Naive B cell (primary cell): Measurements from ENCODE around the gene TTC33. TPM values are rescaled to one million over a fixed set of nuclear protein-coding genes. Genes with fewer than 3 reads are reported as not detected.
A peak's percentile ranks its signal among the peaks of the same experiment; 100 is the strongest.

Experiments
- ATAC-seq, 2 donors: fragments of 150-1000 bp; cut with Tn5 transposase; 2 replicates each; pipeline ENCODE4 v1.10.0; 2021; ENCODE audit warnings: low read depth in 2 of 2, mild to moderate bottlenecking in 2 of 2, moderate library complexity in 2 of 2
- DNase-seq: peaks from one replicate; pipeline ENCODE4 v3.0.0; 2022
- H3K27ac Mint-ChIP-seq, 6 donors: one replicate each; pipeline ENCODE4 v1.8.0; 2020 to 2022; ENCODE audit warnings: mild to moderate bottlenecking in 6 of 6, mixed read lengths in 6 of 6, moderate library complexity in 5 of 6, inconsistent platforms in 2 of 6
- H3K27me3 Mint-ChIP-seq, 3 donors: one replicate each; pipeline ENCODE4 v1.8.0; 2021 to 2022; ENCODE audit warnings: mixed read lengths in 3 of 3, mild to moderate bottlenecking in 1 of 3
- H3K36me3 Mint-ChIP-seq, 2 donors: one replicate each; pipeline ENCODE4 v1.8.0; 2020 to 2022; ENCODE audit warnings: mixed read lengths in 2 of 2, inconsistent platforms in 1 of 2, mild to moderate bottlenecking in 1 of 2
- H3K4me1 Mint-ChIP-seq, 3 donors: one replicate each; pipeline ENCODE4 v1.8.0; 2020 to 2022; ENCODE audit warnings: mixed read lengths in 3 of 3, inconsistent platforms in 1 of 3, mild to moderate bottlenecking in 1 of 3, moderate library complexity in 1 of 3
- H3K4me3 Mint-ChIP-seq, 8 donors: one replicate each; pipeline ENCODE4 v1.8.0; 2020 to 2022; ENCODE audit warnings: mild to moderate bottlenecking in 8 of 8, mixed read lengths in 8 of 8, moderate library complexity in 8 of 8, inconsistent platforms in 2 of 8
- H3K9me3 Mint-ChIP-seq, 7 donors: one replicate each; pipeline ENCODE4 v1.8.0; 2020 to 2022; ENCODE audit warnings: mixed read lengths in 7 of 7, mild to moderate bottlenecking in 5 of 7, inconsistent platforms in 2 of 7, moderate library complexity in 1 of 7
- polyA plus RNA-seq, 6 donors: library from polyadenylated mRNA; unstranded; fragments of 300-500 nt; fragmentation: Illumina TruSeq; gene quantifications; one replicate each; pipeline ENCODE4 v1.2.3, GENCODE V29; 2021; ENCODE audit warnings: low read depth in 6 of 6

The TTC33 gene
- polyA plus RNA-seq, 6 donors from 2014 or later = 14.6 to 21.6 (median 18.9) TPM

DNA sequence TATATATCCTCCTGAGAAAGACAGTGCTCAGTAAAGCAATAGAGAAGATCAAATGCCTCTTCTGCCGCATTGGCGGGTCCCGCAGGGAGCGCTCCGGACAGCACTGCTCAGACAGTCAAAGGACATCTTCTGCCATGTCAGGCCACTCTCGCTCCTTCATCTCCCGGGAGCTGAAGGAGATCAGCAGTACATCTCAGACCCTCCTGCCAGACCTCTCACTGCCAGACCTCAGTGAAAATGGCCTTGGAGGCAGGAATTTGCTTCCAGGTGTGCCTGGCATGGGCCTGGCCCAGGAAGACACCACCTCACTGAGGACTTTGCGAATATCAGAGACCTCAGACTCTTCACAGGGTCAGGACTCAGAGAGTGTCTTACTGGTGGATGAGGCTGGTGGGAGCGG is 63.9 kb downstream of the TTC33 start:
- peak overlapping the region in 1 of 6 donors; percentile 26 for H3K27ac Mint-ChIP-seq
- H3K27me3 Mint-ChIP-seq = no peaks in the 10 kb centered on the region
- no peak overlapping the region for H3K4me3 Mint-ChIP-seq
- ATAC-seq (no peak), DNase-seq (no peak)
- H3K36me3 Mint-ChIP-seq = peaks cover 10 to 21% of the 10 kb centered on the region in 2 donors
- H3K9me3 Mint-ChIP-seq = peaks cover 0 to 3% (median 0%) of the 10 kb centered on the region in 7 donors
- H3K4me1 Mint-ChIP-seq = peaks cover 13 to 17% (median 15%) of the 10 kb centered on the region in 3 donors

DNA sequence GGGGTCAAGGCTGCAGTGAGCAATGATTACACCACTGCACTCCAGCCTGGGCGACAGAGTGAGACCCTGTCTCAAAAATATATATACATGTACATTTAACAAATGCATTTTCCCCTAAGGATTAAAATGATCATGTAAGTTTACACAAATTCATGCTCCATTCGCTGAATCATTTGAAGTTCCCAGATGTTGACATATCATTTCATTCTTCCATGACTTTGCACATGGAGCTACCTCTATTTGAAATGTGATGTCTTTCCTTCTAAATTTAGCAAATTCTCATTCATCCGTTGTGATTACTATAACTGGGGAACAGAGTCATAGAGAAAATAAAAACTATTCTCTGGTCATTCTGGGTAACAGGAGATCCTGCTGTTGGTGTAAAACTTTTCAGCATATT is 65.5 kb downstream of the TTC33 start:
- Mint-ChIP-seq H3K9me3 (peaks cover 0 to 3% (median 0%) of the 10 kb centered on the region in 7 donors), H3K27me3 (no peaks in the 10 kb centered on the region), H3K4me3 (no peak overlapping the region), H3K36me3 (peaks cover 10 to 13% of the 10 kb centered on the region in 2 donors), H3K27ac (no peak overlapping the region), H3K4me1 (peaks cover 15 to 30% (median 16%) of the 10 kb centered on the region in 3 donors)
- no peak for ATAC-seq
- DNase-seq = no peak

DNA sequence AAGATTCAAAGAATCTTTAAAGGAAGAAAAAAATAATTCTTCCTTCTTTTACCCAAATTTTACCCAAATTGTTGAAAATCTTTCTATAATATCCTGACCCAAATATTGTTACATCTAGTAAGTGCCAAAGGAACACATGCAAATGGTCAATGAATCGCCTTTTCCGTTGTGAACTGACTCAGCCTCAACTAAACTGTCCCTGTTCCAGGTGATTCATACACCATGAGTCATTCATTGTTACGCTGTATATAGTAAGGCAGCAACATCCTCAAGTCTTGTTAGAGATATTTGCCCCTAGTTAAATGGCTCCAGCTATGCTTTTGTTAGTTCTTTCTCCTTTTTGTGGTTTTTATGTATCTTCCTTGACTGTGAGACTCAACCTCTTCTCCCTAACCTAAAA is 66.3 kb downstream of the TTC33 start:
- H3K27me3 Mint-ChIP-seq = no peaks in the 10 kb centered on the region
- DNase-seq (no peak), ATAC-seq (no peak)
- peaks cover 7 to 8% of the 10 kb centered on the region in 2 donors for H3K36me3 Mint-ChIP-seq
- H3K4me3 Mint-ChIP-seq = no peak overlapping the region
- peaks cover 0 to under 1% (median 0%) of the 10 kb centered on the region in 7 donors for H3K9me3 Mint-ChIP-seq
- H3K27ac Mint-ChIP-seq = no peak overlapping the region
- peaks cover 16 to 36% (median 18%) of the 10 kb centered on the region in 3 donors for H3K4me1 Mint-ChIP-seq

DNA sequence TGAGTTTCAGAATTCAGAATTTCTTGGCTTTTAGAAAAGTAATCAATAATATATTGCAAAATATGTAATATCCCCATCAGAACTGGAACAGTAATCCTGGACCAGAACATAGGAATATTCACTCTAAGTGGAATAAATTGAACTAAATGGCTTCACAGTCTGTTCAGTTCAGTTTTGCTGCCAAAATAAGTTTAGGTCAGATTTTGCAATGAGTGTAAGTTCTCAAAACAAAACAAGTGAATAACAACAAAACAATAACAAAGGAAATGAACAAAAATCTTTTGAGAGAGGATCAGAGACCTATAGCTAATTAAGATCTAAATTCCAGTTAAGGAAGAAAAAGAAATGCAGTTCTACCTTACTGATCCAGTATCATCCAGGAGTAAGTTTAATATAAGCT is 66.8 kb downstream of the TTC33 start:
- no peaks in the 10 kb centered on the region for H3K27me3 Mint-ChIP-seq
- no peak overlapping the region for H3K4me3 Mint-ChIP-seq
- DNase-seq (no peak), ATAC-seq (no peak)
- H3K4me1 Mint-ChIP-seq = peaks cover 18 to 41% (median 22%) of the 10 kb centered on the region in 3 donors
- H3K36me3 Mint-ChIP-seq = peaks cover 6 to 7% of the 10 kb centered on the region in 2 donors
- H3K27ac Mint-ChIP-seq = peak overlapping the region in 1 of 6 donors; percentile 53
- no peaks in the 10 kb centered on the region for H3K9me3 Mint-ChIP-seq

DNA sequence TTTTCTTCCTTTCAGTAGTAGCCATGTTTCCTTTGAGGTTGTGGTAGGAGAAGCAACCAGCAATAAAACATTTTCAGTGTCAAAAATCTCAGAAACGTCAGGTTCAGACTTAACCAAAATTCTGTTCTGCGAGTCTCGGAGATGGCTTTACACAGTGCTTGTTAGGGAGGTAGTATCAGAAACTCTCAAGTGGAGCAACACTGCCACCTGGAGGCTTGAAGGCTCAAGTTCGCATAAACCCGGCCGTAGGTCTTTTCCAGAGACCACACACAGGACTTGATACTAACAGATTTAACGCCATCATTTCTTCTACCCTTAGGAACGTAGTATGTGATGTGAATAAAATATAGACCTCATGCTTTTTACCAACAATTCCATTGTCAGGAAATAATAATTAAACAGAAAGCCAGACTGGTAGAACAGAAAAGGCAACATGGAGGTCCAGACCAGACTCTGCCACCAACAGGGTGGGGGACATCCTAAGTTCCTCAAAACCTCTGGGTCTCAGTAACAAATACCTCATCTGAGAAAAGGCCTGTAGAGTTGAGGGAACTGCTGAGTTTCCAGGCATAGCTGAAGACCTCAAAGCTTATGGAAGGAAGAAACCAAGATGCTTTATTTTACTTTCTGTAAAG is 67.5 kb downstream of the TTC33 start:
- H3K27ac Mint-ChIP-seq = peak overlapping the region; percentile 28 to 90 (median 72)
- peaks cover 26 to 44% (median 27%) of the 10 kb centered on the region in 3 donors for H3K4me1 Mint-ChIP-seq
- ATAC-seq = peak; percentile 83 to 88
- peak; percentile 76 for DNase-seq
- no peaks in the 10 kb centered on the region for H3K9me3 Mint-ChIP-seq
- H3K36me3 Mint-ChIP-seq = peaks cover 6 to 7% of the 10 kb centered on the region in 2 donors
- H3K4me3 Mint-ChIP-seq = peak overlapping the region in 1 of 8 donors; percentile 36
- H3K27me3 Mint-ChIP-seq = no peaks in the 10 kb centered on the region

DNA sequence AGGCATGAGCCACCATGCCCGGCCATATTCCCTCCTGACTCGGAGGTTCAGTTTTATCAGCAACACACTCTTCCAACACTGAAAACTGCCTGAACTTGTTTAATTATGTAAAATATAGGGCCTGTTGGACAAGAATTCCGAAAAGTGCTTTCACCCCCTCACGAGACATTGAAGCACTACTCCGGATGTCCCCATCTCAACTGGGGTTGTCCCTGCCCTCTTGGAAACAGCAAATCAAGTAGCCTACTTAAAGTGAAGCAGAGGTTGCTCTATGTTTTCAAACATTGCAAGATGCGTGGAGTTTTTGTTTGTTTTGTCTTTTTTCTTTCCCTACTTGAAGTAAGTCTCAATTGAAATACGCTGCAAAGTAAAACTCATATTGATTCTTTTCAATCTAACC is 68.4 kb downstream of the TTC33 start:
- DNase-seq (no peak), ATAC-seq (no peak)
- H3K36me3 Mint-ChIP-seq = peaks cover 6 to 7% of the 10 kb centered on the region in 2 donors
- no peaks in the 10 kb centered on the region for H3K27me3 Mint-ChIP-seq
- H3K4me3 Mint-ChIP-seq = peak overlapping the region in 2 of 8 donors; percentile 21 to 44
- peaks cover 34 to 54% (median 36%) of the 10 kb centered on the region in 3 donors for H3K4me1 Mint-ChIP-seq
- no peaks in the 10 kb centered on the region for H3K9me3 Mint-ChIP-seq
- H3K27ac Mint-ChIP-seq = peak overlapping the region in 4 of 6 donors; percentile 53 to 90 (median 75)

DNA sequence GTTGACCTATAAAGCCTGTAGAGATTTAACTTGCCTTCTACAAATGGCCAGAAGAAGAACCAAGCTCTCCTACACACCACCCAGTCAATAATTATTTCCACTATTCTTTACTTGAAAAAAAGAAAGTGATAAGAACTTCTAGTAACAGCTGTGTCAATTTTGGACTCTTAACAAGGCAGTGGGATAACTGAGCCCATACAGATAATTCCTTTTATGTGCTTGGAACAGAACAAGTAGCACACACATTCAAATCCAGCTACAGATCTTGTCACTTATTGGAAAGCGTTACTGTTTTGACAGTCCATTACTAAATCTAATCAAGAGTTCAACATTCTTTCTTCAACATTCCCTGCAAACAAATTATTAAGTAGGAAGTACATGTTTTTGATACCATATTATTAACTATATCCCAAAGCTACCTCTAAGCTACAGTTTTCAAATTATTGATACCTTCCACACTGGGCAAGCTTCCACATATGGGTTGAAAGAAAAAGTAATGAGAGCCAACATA is 69.7 kb downstream of the TTC33 start:
- Mint-ChIP-seq H3K4me3 (no peak overlapping the region), H3K27me3 (no peaks in the 10 kb centered on the region), H3K27ac (peak overlapping the region in 4 of 6 donors; percentile 11 to 66 (median 38)), H3K36me3 (no peaks in the 10 kb centered on the region), H3K4me1 (peaks cover 46 to 63% (median 49%) of the 10 kb centered on the region in 3 donors), H3K9me3 (no peaks in the 10 kb centered on the region)
- ATAC-seq (no peak), DNase-seq (no peak)

DNA sequence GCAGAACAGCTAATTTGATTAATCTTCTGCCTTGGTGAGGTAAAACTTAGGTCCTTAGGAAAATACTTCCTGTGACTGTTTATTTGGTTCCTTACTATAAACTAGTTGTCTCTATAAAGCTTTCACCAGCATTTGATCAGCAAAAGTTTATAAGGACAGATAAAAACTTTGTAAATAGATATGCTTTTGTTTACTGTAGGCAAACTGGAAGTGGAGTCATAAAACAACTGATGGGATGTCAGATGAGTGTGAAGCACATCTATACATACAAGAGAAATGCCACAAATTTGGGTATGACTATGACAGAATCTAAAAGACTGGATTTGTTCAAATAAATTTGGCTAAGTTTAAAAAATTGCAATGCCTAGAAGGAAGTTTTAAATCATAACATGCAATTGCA is 70.6 kb downstream of the TTC33 start:
- Mint-ChIP-seq H3K27ac (peak overlapping the region in 1 of 6 donors; percentile 39), H3K36me3 (no peaks in the 10 kb centered on the region), H3K4me1 (peaks cover 51 to 71% (median 58%) of the 10 kb centered on the region in 3 donors), H3K9me3 (no peaks in the 10 kb centered on the region), H3K4me3 (no peak overlapping the region), H3K27me3 (no peaks in the 10 kb centered on the region)
- DNase-seq (no peak), ATAC-seq (no peak)

DNA sequence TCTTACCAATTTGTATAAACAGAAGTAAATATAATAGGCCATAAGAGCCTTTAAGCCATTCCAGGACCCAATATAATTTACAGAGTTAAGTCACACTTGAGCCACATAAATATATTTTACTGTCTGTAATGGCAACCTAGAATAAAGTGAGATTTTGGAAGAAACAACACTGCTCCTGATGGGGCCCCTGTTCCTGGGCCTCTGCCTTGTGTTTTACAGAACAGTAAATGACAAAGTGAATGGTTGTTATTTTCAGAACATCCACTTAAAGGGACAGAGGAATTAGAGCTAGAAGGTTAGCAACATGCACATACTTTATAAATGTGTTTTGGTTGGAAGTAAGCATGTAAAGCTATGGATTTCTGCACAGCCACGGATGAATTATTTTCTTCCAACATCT is 72.5 kb downstream of the TTC33 start:
- DNase-seq = no peak
- peak overlapping the region; percentile 33 to 96 (median 82) for H3K27ac Mint-ChIP-seq
- H3K4me1 Mint-ChIP-seq = peaks cover 67 to 75% (median 74%) of the 10 kb centered on the region in 3 donors
- no peaks in the 10 kb centered on the region for H3K27me3 Mint-ChIP-seq
- H3K36me3 Mint-ChIP-seq = no peaks in the 10 kb centered on the region
- no peaks in the 10 kb centered on the region for H3K9me3 Mint-ChIP-seq
- no peak for ATAC-seq
- peak overlapping the region in 7 of 8 donors; percentile 91 to 100 (median 99) for H3K4me3 Mint-ChIP-seq

DNA sequence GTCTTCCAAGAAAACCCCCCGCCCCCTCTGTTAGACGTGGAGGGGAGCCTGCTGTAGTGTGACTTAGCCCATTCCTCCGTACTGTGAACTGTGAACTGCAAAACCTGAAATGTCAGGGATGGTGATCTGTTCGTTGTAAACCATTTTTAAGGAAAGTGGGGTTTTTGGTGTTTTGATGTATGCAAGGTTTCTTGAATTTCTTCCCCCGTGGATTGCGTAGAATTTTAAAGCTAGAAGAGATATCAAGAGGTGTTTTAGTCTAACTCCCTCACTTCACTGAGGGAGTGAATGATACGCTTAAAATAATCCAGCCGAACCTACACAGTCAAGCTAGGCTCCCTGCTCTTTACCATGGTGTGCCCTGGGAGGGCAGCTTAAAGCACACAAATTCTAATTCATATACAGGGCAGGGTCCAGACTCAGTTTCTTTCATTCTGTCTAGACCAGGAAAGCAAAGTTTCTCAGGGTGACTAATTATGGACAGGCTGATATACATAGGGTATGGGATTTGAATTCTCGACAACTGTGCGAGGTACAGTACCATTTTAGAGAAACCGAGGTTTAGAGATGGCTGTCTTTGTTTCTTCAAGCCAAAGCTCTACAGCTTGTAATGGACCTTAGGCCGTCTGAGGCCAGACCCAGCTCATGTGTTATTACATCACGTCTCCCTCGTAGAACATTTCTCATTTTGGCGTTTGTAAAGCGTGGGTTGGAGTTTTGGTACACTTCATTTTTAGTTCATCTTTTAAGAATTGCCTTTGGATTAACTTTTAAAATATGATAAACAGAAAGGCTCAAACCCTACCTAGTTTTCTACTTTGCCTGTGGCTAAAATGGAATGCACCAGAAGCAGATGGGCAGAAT is 73.4 kb downstream of the TTC33 start:
- peaks cover 59 to 69% (median 66%) of the 10 kb centered on the region in 3 donors for H3K4me1 Mint-ChIP-seq
- H3K36me3 Mint-ChIP-seq = no peaks in the 10 kb centered on the region
- H3K27me3 Mint-ChIP-seq = no peaks in the 10 kb centered on the region
- ATAC-seq = no peak
- no peak for DNase-seq
- no peaks in the 10 kb centered on the region for H3K9me3 Mint-ChIP-seq
- peak overlapping the region; percentile 84 to 98 (median 96) for H3K27ac Mint-ChIP-seq
- peak overlapping the region; percentile 91 to 100 (median 99) for H3K4me3 Mint-ChIP-seq

DNA sequence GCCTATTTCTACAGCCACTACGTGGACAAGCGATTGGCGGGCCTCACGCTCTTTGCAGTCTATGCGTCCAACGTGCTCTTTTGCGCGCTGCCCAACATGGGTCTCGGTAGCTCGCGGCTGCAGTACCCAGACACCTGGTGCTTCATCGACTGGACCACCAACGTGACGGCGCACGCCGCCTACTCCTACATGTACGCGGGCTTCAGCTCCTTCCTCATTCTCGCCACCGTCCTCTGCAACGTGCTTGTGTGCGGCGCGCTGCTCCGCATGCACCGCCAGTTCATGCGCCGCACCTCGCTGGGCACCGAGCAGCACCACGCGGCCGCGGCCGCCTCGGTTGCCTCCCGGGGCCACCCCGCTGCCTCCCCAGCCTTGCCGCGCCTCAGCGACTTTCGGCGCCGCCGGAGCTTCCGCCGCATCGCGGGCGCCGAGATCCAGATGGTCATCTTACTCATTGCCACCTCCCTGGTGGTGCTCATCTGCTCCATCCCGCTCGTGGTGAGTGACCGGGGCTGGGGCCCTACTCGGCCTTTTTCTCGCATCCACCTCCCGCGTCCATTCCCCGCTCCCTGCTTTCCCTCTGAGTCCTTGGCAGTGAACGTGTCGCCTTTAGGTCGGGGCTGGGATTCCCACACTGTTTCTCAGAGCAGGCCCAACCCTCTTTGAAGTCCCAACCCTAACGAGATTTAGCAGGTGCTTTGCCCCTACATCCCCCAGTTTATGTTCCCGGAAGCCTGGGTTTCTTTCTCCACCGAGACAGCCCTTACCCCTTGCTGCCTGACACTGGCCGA is 74.2 kb downstream of the TTC33 start:
- H3K9me3 Mint-ChIP-seq = no peaks in the 10 kb centered on the region
- peak overlapping the region; percentile 91 to 100 (median 99) for H3K4me3 Mint-ChIP-seq
- H3K4me1 Mint-ChIP-seq = peaks cover 59 to 65% (median 59%) of the 10 kb centered on the region in 3 donors
- H3K27me3 Mint-ChIP-seq = no peaks in the 10 kb centered on the region
- H3K27ac Mint-ChIP-seq = peak overlapping the region; percentile 89 to 98 (median 96)
- no peaks in the 10 kb centered on the region for H3K36me3 Mint-ChIP-seq
- DNase-seq = peak; percentile 64
- ATAC-seq = peak; percentile 35 to 43

DNA sequence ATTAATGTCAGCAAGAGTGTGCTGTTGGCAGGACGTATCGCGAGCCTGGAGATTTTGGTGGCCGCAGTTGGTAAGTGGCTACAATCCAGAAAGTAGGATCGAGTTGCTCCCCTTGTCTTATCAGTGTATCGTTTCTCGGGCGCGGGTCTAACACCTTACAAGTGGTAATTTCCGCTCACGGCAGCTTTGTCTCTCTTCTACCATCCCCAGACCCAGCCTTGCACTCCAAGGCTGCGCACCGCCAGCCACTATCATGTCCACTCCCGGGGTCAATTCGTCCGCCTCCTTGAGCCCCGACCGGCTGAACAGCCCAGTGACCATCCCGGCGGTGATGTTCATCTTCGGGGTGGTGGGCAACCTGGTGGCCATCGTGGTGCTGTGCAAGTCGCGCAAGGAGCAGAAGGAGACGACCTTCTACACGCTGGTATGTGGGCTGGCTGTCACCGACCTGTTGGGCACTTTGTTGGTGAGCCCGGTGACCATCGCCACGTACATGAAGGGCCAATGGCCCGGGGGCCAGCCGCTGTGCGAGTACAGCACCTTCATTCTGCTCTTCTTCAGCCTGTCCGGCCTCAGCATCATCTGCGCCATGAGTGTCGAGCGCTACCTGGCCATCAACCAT is 74.9 kb downstream of the TTC33 start:
- H3K36me3 Mint-ChIP-seq = no peaks in the 10 kb centered on the region
- no peaks in the 10 kb centered on the region for H3K9me3 Mint-ChIP-seq
- H3K4me1 Mint-ChIP-seq = peaks cover 52 to 65% (median 56%) of the 10 kb centered on the region in 3 donors
- H3K4me3 Mint-ChIP-seq = peak overlapping the region; percentile 91 to 100 (median 99)
- DNase-seq = peak; percentile 43
- H3K27me3 Mint-ChIP-seq = no peaks in the 10 kb centered on the region
- ATAC-seq = peak; percentile 6 to 13
- peak overlapping the region; percentile 91 to 98 (median 96) for H3K27ac Mint-ChIP-seq
